ENCODE data around the gene DGKI.
"Not testable (repeated sequence)": the region's sequence is repeated elsewhere in the genome, so short reads cannot be mapped to it uniquely, and the experiment has no call there.

Gene DGKI

GRCh38 chr7:137489880-137490279, 356.9 kb downstream of the DGKI start:
- in situ Hi-C loops (cut with MboI; ENCODE audit: low sequenced_read_pairs): no loop called here

- in situ Hi-C loops (cut with MboI; ENCODE audit: low sequenced_read_pairs): no loop called here
Measured at GRCh38 chr7:137488038-137488437, 358.7 kb downstream of the DGKI start.

- in situ Hi-C loops (cut with MboI; ENCODE audit: low sequenced_read_pairs): no loop called here
Measured at GRCh38 chr7:137485818-137486217, 361.0 kb downstream of the DGKI start.

GRCh38 chr7:137484326-137484725, 362.4 kb downstream of the DGKI start:
- in situ Hi-C loops (cut with MboI; ENCODE audit: low sequenced_read_pairs): no loop called here

DNA sequence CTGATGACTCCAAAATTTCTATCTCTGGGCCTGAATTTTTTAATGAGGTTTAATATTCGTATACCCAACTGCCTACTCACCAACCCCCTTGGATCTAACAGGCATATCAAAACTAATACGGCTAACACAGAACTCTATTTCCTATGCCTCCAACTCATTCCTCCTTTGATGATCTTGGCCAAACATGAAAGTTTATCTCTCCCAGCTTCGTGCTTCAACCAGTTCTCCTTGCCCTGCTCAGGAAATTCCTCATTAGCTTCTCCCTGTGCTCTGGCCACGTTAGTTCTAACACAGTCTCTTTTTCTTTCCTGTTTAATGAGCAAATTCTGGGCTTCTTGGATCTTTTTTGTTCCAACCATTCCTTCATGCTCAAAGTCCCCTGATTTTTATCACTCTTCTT, 364.3 kb downstream of the DGKI start:
- in situ Hi-C loops (cut with MboI; ENCODE audit: low sequenced_read_pairs): no loop called here

DNA sequence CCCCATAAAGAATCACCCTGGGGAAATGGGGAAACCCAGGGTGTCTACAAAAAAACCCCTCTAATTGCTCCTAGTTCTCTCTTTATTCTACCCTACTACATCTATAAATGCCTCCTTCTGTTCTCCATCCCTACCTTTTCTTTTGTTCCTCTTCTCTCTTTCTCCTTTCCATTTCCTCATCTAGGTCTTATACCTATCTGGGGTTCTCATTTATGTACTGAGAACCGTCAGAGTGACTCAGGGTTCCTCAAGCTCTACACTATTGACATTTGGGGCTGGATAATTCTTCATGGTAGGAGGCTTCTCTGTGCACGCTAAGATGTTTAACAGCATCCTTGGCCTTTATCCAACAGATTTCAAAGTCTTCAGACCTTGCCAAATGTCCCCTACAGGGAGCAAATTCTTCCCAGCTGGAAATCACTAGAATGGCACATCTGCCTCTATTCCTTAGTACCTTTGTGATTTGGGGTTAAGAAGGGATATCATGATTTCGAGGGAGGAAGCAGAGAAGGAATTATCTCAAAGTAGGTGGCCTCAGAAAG, 365.9 kb downstream of the DGKI start:
- in situ Hi-C loops (cut with MboI; ENCODE audit: low sequenced_read_pairs): no loop called here

DNA sequence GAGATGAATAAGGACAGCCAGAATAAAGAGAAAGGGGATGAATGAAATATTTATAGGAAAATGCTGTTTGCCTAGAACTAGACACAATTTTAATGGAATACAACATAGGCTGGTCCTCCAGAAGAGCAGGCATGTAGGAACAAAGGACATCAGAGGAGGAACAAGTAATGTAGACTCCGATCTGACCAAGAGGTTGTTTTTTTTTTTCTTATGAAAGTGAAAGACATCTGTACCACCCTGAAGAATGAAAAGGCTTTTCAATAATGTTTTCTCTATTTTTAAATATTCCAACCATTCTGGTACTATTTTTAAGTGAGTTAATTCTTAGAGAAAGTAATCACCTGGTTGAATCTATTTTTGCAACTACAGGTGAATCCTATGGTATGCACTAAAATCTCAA, 366.4 kb downstream of the DGKI start:
- in situ Hi-C loops (cut with MboI; ENCODE audit: low sequenced_read_pairs): no loop called here

- in situ Hi-C loops (cut with MboI; ENCODE audit: low sequenced_read_pairs): no loop called here
Measured at GRCh38 chr7:137476937-137477336, 369.8 kb downstream of the DGKI start.

GRCh38 chr7:137475966-137476365, 370.8 kb downstream of the DGKI start:
- in situ Hi-C loops (cut with MboI; ENCODE audit: low sequenced_read_pairs): no loop called here

DNA sequence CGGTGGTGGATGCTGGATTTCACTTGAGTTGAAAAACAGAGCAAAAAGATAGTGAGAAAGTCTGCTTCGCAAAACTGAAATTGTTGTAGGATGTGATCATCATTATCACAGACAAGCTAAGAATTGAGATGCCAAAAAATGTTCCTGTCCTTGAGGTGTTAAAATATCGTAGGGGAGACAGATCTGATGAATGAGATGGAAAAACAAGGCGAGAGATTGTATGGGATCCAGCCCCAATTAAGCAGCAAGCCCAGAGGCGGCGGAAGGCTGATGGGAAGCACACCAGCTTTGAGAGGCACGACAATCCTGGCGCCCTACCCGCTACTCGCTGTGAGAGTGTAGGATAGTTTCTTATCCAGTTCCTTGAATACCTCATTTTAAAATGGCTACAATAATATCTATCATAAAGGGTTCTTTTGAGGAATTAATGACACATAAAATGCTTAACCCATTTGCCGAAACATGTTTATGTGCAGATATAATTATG, 372.2 kb downstream of the DGKI start:
- in situ Hi-C loops (cut with MboI; ENCODE audit: low sequenced_read_pairs): no loop called here

DNA sequence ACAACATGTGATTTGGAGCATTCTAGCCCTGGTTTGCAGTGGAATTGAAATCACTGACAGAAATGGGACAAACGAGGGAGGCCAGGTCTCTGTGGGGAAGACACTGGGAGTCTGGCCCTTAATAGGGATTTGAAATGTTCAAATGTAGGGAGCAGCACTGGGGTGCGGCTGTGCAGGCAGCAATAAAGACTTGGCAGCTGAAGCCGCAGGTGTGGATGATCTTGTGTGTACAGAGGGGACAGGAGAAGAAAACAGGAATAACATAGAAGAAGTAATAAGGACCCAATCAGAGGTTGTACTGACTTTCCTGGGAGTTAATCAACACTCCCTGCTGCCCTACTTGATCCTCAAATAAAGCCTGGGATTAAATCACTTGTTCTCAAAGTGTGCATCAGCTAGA, 375.6 kb downstream of the DGKI start:
- in situ Hi-C loops (cut with MboI; ENCODE audit: low sequenced_read_pairs): no loop called here

DNA sequence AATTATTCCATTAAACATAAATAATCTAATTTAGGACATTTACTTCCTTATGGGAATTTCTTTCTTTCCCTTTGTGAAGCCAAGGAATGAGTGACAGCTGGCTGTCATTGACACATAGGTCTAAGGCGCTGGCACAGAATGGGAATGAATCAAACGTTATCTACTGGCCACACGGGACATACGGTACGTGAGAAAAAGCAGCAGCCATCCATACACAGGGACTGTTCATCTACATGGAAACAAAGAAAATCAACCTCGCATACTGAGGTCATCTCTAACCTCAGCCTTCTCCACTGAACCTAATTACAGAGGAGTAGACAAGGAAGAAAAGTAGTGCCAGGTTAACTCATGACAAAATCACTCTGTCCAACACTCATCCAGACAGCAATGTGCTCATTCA, 376.9 kb downstream of the DGKI start:
- in situ Hi-C loops (cut with MboI; ENCODE audit: low sequenced_read_pairs): no loop called here

DNA sequence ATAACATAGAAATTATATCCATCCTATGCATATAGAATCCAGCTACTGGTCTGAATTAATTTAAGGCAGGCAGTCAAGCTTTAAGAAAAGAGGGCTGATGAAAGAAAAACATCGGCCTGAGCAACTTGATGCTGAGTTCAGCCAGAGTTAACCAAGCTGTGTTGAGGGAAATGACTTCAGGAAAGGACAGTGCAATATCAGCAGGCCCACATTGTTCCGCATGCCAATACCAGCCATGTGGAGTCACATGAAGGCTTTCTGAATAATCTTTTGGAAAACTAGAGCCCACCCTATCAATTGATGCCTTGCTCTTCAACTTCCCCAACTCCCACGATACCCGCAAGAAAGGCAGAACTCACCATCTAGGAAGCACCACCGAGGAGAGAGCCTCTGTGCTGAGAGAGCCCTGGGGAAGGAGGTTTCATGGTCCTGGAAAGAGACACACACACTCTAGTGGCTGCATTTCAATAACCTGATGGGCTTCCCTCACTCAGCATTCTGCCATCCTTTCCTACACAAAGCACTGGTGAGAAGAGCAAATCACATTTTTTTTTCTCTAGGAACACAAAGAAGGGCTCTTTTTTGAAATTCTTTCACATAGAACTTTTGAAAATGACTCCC, 377.5 kb downstream of the DGKI start:
- in situ Hi-C loops (cut with MboI; ENCODE audit: low sequenced_read_pairs): no loop called here

DNA sequence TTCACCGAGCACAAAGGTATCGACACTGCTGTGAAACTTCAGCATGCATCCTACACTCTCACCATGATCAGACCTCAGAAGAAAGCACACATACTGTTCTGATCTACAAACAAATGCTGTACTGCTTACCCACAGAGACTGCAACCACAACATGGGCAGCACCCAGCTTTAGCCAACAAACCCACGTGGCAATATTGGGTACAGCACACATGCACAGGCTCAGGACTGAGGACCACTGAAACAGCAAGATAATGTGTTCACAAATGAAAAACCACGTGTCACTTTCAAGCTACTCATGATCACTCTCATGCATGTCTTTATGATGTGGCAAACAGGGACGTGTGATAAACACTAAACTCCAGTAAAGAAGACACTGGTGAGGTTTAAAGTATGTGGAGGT, 383.9 kb downstream of the DGKI start:
- in situ Hi-C loops (cut with MboI; ENCODE audit: low sequenced_read_pairs): no loop called here

GRCh38 chr7:137462074-137462715, 384.6 kb downstream of the DGKI start:
- in situ Hi-C loops (cut with MboI; ENCODE audit: low sequenced_read_pairs): no loop called here

GRCh38 chr7:137458399-137458798, 388.4 kb downstream of the DGKI start:
- in situ Hi-C loops (cut with MboI; ENCODE audit: low sequenced_read_pairs): no loop called here

- in situ Hi-C loops (cut with MboI; ENCODE audit: low sequenced_read_pairs): no loop called here
Measured at GRCh38 chr7:137454767-137455166, 392.0 kb downstream of the DGKI start.

DNA sequence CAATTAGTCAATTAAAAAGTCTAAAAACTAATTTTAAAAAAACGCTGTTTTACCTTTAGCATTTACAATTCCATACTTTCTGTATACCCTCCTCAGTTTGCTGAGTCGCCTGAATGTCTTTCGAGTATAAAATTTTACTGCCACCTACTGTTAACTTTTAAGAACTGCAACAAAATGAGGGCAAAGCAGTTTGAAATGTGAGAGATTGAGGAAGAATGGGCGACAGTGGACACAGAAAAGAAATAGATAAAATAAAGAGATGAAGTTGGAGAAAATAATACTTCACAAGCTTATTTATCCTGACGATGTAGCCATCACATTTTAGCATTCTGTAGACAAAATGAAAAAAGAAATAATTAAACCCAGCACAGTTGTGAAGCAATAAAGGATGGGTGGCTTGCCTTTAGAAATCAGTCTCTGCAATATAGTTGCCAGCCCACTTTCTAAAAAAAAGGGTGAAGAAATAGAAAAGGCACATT, 392.5 kb downstream of the DGKI start:
- in situ Hi-C loops (cut with MboI; ENCODE audit: low sequenced_read_pairs): no loop called here

DNA sequence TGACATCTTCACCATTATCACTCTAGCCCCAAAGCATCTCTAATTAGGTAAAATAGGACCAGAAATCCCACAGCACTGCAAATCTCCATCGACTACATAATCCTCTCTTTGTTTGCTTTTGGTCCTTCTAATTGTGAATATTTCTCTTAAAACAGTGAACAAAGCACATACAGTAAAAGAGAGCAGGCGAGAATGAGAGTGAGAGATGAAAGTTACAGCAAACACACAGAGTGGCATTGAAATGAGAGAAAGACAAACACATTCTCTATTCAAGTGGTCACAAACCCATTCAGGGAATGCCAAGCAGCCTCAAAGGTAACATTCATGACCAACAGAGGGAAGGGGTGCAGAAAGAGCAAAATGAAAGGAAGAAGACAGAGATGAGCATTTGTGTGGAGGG, 393.4 kb downstream of the DGKI start:
- in situ Hi-C loops (cut with MboI; ENCODE audit: low sequenced_read_pairs): no loop called here

DNA sequence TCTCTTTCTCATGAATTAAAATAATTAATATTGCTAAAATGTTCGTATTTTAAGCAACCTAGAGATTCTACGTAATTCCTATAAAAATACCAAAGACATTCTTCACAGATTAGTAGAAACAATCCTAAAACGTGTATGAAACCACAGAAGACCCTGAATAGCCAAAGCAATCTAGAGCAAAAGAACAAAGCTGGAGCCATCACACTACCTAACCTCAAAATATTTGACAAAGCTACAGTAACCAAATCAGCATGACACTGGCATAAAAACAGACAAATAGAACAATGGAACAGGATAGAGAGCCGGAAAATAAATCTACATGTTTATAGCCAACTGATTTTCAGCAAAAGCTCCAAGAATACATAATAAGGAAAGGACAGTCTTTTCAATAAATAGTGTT, 397.8 kb downstream of the DGKI start:
- in situ Hi-C loops (cut with MboI; ENCODE audit: low sequenced_read_pairs): no loop called here

- in situ Hi-C loops (cut with MboI; ENCODE audit: low sequenced_read_pairs): not testable (repeated sequence)
Measured at GRCh38 chr7:137448572-137448971, 398.2 kb downstream of the DGKI start.

- in situ Hi-C loops (cut with MboI; ENCODE audit: low sequenced_read_pairs): no loop called here
Measured at GRCh38 chr7:137446025-137446424, 400.7 kb downstream of the DGKI start.

Measured in HL-60/S4 treated with phorbol 12-myristate 13-acetate at 8.2 ng/mL for 4 days and 3 days (cell line).